ENCODE measurements around the gene POLDIP3.

Gene POLDIP3

DNA sequence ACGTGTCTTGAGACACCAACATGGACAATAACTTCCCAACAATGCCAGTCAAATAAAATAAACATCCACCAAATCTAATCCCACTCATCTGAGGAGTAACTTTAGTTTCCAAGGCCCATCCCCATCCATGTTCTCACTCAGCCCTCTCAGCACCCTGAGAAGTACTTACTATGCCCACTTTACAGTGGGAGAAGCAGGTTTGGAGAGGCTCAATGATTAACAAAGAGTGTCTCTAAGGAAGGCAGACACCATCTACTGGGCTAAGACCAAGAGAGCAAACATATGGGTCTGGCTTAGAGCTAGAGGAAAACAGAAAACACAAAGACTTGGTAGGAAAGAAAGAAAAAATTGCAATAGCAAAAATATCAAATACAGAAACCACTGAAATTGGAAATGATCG, 11.3 kb downstream of the POLDIP3 start:
- H3K9me3 Mint-ChIP-seq, result peaks cover 25% of the 10 kb centered on the region
- peaks cover 5% of the 10 kb centered on the region for H3K4me1 Mint-ChIP-seq
- peaks cover 85% of the 10 kb centered on the region for H3K36me3 Mint-ChIP-seq (ENCODE audit: low read depth)
- TF ChIP-seq, protein P1, sequence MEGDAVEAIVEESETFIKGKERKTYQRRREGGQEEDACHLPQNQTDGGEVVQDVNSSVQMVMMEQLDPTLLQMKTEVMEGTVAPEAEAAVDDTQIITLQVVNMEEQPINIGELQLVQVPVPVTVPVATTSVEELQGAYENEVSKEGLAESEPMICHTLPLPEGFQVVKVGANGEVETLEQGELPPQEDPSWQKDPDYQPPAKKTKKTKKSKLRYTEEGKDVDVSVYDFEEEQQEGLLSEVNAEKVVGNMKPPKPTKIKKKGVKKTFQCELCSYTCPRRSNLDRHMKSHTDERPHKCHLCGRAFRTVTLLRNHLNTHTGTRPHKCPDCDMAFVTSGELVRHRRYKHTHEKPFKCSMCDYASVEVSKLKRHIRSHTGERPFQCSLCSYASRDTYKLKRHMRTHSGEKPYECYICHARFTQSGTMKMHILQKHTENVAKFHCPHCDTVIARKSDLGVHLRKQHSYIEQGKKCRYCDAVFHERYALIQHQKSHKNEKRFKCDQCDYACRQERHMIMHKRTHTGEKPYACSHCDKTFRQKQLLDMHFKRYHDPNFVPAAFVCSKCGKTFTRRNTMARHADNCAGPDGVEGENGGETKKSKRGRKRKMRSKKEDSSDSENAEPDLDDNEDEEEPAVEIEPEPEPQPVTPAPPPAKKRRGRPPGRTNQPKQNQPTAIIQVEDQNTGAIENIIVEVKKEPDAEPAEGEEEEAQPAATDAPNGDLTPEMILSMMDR (IDR thresholded peaks at IDR 0.05), result no peak
- no peak for DNase-seq
- H3K27ac Mint-ChIP-seq, result peak overlapping the region; percentile 37
- H3K4me3 Mint-ChIP-seq, result no peak overlapping the region
- H3K27me3 Mint-ChIP-seq (ENCODE audit: low read depth, poor library complexity), result no peaks in the 10 kb centered on the region

DNA sequence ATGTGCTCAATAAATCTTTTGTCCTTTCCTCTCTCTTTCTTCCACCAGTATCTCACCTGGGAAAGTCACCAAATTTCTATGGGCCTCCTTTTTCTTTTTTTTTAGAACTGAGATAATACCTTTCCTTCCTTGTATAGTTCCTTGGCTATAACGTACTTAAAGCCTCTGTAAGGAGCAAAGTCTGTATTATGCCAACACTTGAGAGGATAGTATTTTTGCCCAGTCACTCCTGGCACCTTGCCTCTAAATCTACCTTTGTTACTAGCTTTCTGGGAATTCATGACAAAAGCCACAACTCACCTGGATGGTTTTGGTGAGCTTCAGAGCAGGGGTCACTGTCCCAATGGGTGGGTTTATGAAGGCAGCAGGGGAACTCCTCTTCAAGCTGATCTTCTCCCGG, 12.2 kb downstream of the POLDIP3 start:
- Mint-ChIP-seq H3K4me1 (peaks cover 5% of the 10 kb centered on the region), H3K27ac (no peak overlapping the region), H3K9me3 (peaks cover 18% of the 10 kb centered on the region), H3K36me3 (ENCODE audit: low read depth) (peaks cover 78% of the 10 kb centered on the region), H3K27me3 (ENCODE audit: low read depth, poor library complexity) (no peaks in the 10 kb centered on the region), H3K4me3 (no peak overlapping the region)
- no peak for DNase-seq
- TF ChIP-seq, protein P1 (IDR thresholded peaks at IDR 0.05), result no peak

DNA sequence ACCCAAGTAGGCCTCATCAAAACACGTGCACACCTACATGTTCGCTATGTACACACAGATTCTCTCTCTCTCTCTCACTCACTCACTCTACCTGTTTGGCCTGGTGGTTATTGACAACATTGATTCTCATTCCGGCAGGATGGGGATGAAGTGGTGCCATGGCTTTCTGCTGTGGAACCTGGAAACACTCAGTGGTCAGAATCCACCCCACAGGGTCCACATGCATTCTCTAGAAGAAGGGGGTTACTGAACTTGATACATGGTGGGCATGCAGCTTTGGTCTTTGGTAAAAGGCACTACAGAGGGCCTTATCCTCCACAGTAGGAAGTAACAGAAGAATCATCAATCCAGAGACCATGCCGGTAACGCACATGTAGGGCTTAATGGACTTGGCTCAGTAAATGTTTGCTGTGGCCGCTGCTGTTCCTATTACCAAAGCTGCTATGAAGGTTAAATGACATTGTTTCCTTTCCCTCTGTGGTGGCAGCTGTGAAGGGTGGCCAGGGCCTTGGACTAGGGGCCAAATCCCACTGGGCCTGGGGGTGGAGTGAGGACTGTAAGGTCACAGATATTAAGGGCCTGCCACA, 12.7 kb downstream of the POLDIP3 start:
- Mint-ChIP-seq H3K36me3 (ENCODE audit: low read depth) (peaks cover 78% of the 10 kb centered on the region), H3K27ac (no peak overlapping the region), H3K9me3 (peaks cover 13% of the 10 kb centered on the region), H3K27me3 (ENCODE audit: low read depth, poor library complexity) (no peaks in the 10 kb centered on the region), H3K4me1 (peaks cover 5% of the 10 kb centered on the region), H3K4me3 (no peak overlapping the region)
- DNase-seq, result no peak
- TF ChIP-seq, protein P1 (IDR thresholded peaks at IDR 0.05), result no peak

DNA sequence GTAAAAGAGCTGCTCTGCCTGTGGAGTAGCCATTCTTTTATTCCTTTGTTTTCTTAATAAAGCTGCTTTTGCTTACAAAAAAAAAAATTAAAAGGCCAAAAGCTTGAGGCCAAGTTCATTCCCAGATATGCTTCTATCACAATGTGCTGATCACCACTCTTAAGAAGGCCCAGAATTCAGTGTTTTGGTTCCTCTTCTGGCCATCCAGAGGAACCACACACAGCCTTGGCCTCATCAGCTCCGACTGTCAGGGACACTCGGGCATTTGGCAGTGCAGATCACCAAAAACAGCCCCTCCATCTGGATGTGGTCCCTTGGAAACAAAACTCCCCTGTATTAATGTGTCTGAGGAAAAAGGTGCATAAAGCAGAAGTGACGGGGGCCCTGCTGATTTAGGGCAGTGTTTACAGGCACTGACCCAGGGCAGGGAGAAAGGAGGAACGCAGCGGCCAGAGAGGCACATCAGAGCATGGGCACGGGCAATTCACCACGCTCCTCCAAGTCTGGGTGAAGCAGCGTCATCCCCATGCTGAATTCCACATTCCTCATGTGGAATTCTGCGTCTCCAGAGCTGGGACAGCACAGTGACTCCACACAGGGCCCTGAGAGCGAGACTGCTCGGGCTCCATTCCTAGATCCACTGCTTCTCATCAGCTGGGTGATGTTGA, 17.7 kb downstream of the POLDIP3 start:
- H3K9me3 Mint-ChIP-seq, result no peaks in the 10 kb centered on the region
- peaks cover 70% of the 10 kb centered on the region for H3K36me3 Mint-ChIP-seq (ENCODE audit: low read depth)
- H3K4me3 Mint-ChIP-seq, result no peak overlapping the region
- DNase-seq, result no peak
- TF ChIP-seq, protein P1 (IDR thresholded peaks at IDR 0.05), result no peak
- no peaks in the 10 kb centered on the region for H3K4me1 Mint-ChIP-seq
- no peaks in the 10 kb centered on the region for H3K27me3 Mint-ChIP-seq (ENCODE audit: low read depth, poor library complexity)
- no peak overlapping the region for H3K27ac Mint-ChIP-seq

DNA sequence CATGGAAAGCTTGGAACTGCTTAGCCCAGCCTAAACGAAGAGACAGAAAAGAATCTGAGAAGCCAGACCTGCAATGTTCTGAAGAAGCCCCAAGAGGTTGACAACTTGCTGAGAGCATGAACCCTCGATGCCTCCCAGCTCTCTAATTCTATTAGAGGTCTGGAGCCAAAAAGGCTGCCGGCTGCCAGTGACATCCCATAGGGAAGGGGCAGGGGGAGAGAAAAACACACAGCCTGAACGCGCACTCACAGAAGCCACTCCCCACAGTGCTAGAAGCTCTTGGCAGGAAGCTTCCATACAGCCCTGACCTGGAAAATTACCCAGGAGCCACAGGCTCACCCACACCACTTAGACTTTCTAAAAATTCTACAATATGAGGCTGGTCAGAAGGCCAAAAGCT, 18.3 kb downstream of the POLDIP3 start:
- H3K9me3 Mint-ChIP-seq, result no peaks in the 10 kb centered on the region
- no peak overlapping the region for H3K4me3 Mint-ChIP-seq
- H3K27me3 Mint-ChIP-seq (ENCODE audit: low read depth, poor library complexity), result no peaks in the 10 kb centered on the region
- TF ChIP-seq, protein P1 (IDR thresholded peaks at IDR 0.05), result no peak
- DNase-seq, result no peak
- no peak overlapping the region for H3K27ac Mint-ChIP-seq
- H3K36me3 Mint-ChIP-seq (ENCODE audit: low read depth), result peaks cover 72% of the 10 kb centered on the region
- no peaks in the 10 kb centered on the region for H3K4me1 Mint-ChIP-seq

DNA sequence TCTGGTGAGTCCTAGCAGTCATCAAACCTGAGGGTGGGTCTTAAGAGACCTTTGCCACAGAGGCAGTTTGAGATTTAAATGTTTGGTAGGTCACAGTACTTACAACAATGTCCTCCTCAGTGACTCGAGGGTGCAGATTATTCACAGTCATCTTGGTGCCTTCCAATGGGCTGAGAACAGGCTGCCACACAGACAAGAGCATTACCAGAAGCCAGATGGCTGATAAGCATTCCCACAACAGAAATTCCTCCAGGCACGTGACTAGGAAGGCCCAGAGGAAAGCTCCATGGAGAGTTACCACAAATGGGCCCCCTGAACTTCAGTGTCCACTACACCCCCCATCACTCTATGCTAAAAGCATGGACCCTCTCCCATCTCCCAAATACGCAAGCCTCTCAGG, 19.2 kb downstream of the POLDIP3 start:
- Mint-ChIP-seq H3K4me1 (no peaks in the 10 kb centered on the region), H3K36me3 (ENCODE audit: low read depth) (peaks cover 74% of the 10 kb centered on the region), H3K9me3 (no peaks in the 10 kb centered on the region), H3K27ac (no peak overlapping the region), H3K4me3 (no peak overlapping the region), H3K27me3 (ENCODE audit: low read depth, poor library complexity) (no peaks in the 10 kb centered on the region)
- no peak for DNase-seq
- TF ChIP-seq, protein P1 (IDR thresholded peaks at IDR 0.05), result no peak

Data from nephron progenitor cell (in vitro differentiated cells).